SU-DHL-6 (cell line): ENCODE results near the gene NXT1.

Experiments
- H2AFZ ChIP-seq: fragments of 200-600 bp; sonication (generic); 2 replicates; pipeline ENCODE4 v1.6.1; 2014; ENCODE audit warnings: low read depth, mild to moderate bottlenecking, moderate library complexity, mixed read lengths, antibody characterized with exemption, low read length; ENCODE audit not compliant: severe bottlenecking
- H3F3A ChIP-seq: fragments of 200-600 bp; shearing (Covaris generic); 2 replicates; pipeline ENCODE4 v1.6.0; 2016; ENCODE audit warnings: antibody characterized with exemption, mild to moderate bottlenecking; ENCODE audit not compliant: insufficient read depth
- H3K27ac ChIP-seq: fragments of 200-600 bp; sonication (generic); 2 replicates; pipeline ENCODE4 v1.5.1; 2016; ENCODE audit warnings: low read depth, mild to moderate bottlenecking, low read length, moderate library complexity, mixed read lengths
- H3K27me3 ChIP-seq: fragments of 200-600 bp; sonication (generic), shearing (Covaris generic); 2 replicates; pipeline ENCODE4 v1.6.0; 2014; ENCODE audit warnings: mild to moderate bottlenecking, low read length
- H3K36me3 ChIP-seq: fragments of 200-600 bp; sonication (generic); 2 replicates; pipeline ENCODE4 v1.6.1; 2014; ENCODE audit warnings: mild to moderate bottlenecking, low read length, mixed read lengths
- H3K4me2 ChIP-seq: fragments of 300-600, 200-600 bp; shearing (Covaris generic), sonication (generic); 2 replicates; pipeline ENCODE4 v1.6.0; 2014; ENCODE audit warnings: low read length, low read depth, mild to moderate bottlenecking; ENCODE audit not compliant: poor library complexity, severe bottlenecking
- H3K4me3 ChIP-seq: fragments of 200-600 bp; sonication (generic); 2 replicates; pipeline ENCODE4 v1.5.1; 2014; ENCODE audit warnings: antibody characterized with exemption, low read length, mild to moderate bottlenecking, mixed read lengths; ENCODE audit not compliant: insufficient read depth, poor library complexity, severe bottlenecking
- H3K79me2 ChIP-seq: fragments of 200-600 bp; sonication (generic); 2 replicates; pipeline ENCODE4 v1.6.1; 2014; ENCODE audit warnings: mild to moderate bottlenecking, low read length, moderate library complexity; ENCODE audit not compliant: insufficient read depth
- H3K9ac ChIP-seq: fragments of 200-600 bp; sonication (generic); 2 replicates; pipeline ENCODE4 v1.7.0; 2014; ENCODE audit warnings: mild to moderate bottlenecking, low read length
- H3K9me2 ChIP-seq: fragments of 200-600 bp; sonication (generic); replicated peaks from 2 replicates; pipeline ENCODE4 v1.6.1; 2014; ENCODE audit warnings: low read length; ENCODE audit not compliant: insufficient read depth
- H3K9me3 ChIP-seq: fragments of 200-600 bp; sonication (generic); 2 replicates; pipeline ENCODE4 v1.6.1; 2014; ENCODE audit warnings: low read length, mixed read lengths; ENCODE audit not compliant: insufficient read depth
- H4K20me1 ChIP-seq: fragments of 200-600 bp; sonication (generic); 2 replicates; pipeline ENCODE4 v1.6.1; 2014; ENCODE audit warnings: low read depth, mild to moderate bottlenecking, antibody characterized with exemption, low read length, moderate library complexity, mixed read lengths
- EZH2phosphoT487 ChIP-seq: fragments of 200-600 bp; sonication (generic), shearing (Covaris generic); conservative IDR thresholded peaks from 2 replicates; pipeline ENCODE4 v1.6.1; 2018; ENCODE audit warnings: mild to moderate bottlenecking, antibody characterized with exemption, low read length, moderate library complexity, mixed read lengths
- TF ChIP-seq, protein P1 (sequence below): fragments of 200-600 bp; sonication (generic); IDR thresholded peaks from one replicate; pipeline ENCODE4 v1.5.1; 2017; ENCODE audit warnings: antibody characterized with exemption, mild to moderate bottlenecking, low read length, moderate library complexity; ENCODE audit not compliant: insufficient read depth, poor library complexity, severe bottlenecking

NXT1 gene

DNA sequence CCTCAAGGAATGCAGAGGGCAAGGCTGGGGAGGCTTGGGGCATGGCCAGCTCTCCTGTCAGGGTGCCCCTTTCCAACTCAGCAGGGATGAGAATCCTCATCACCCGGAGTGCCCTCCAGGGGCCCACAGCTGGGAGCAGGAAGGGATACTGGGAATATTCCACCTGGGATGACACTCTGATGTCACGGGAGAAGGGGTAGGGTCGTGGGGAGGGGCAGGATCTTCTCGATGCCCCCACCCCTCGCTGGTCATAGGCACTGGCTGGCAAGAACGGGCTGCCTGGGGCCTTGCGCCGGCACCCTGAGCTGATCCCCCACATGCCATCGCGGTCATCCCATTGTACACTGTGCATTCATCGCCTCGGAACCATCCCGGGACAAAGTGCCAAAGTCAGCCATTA is 10.6 kb upstream of the NXT1 start:
- Histone ChIP-seq H3K4me3 (no peak overlapping the region), H3K9me3 (no peaks in the 10 kb centered on the region), H4K20me1 (no peaks in the 10 kb centered on the region), H3K9me2 (no peaks in the 10 kb centered on the region), H3K9ac (no peak overlapping the region), H3K27me3 (no peaks in the 10 kb centered on the region), H3K4me2 (no peak overlapping the region), H3F3A (no peaks in the 10 kb centered on the region), H2AFZ (no peak overlapping the region), H3K36me3 (no peaks in the 10 kb centered on the region), H3K79me2 (no peaks in the 10 kb centered on the region), H3K27ac (no peak overlapping the region)
- TF ChIP-seq, protein P1, sequence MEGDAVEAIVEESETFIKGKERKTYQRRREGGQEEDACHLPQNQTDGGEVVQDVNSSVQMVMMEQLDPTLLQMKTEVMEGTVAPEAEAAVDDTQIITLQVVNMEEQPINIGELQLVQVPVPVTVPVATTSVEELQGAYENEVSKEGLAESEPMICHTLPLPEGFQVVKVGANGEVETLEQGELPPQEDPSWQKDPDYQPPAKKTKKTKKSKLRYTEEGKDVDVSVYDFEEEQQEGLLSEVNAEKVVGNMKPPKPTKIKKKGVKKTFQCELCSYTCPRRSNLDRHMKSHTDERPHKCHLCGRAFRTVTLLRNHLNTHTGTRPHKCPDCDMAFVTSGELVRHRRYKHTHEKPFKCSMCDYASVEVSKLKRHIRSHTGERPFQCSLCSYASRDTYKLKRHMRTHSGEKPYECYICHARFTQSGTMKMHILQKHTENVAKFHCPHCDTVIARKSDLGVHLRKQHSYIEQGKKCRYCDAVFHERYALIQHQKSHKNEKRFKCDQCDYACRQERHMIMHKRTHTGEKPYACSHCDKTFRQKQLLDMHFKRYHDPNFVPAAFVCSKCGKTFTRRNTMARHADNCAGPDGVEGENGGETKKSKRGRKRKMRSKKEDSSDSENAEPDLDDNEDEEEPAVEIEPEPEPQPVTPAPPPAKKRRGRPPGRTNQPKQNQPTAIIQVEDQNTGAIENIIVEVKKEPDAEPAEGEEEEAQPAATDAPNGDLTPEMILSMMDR = no peak
- no peak for TF ChIP-seq EZH2phosphoT487

DNA sequence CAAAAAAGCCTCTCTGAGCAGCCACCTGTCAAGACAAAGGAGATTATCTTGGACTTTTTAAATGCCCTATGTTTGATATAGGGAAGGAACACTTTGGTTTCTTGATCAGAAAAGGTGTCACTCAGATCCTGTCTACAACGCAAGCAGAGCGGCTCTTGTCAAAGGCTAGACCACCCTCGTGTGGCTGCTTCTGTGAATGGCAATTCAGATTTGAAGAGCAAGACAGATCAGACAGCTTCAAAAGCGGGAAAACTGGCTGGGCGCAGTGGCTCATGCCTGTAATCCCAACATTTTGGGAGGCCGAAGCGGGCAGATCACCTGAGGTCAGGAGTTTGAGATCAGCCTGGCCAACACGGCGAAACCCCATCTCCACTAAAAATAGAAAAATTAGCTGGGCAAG is 10.1 kb upstream of the NXT1 start:
- no peak for TF ChIP-seq EZH2phosphoT487
- TF ChIP-seq, protein P1 = peak; percentile 17
- H3K4me3 ChIP-seq = no peak overlapping the region
- no peak overlapping the region for H3K27ac ChIP-seq
- no peaks in the 10 kb centered on the region for H3K9me2 ChIP-seq
- H3K4me2 ChIP-seq = no peak overlapping the region
- no peaks in the 10 kb centered on the region for H3K79me2 ChIP-seq
- no peaks in the 10 kb centered on the region for H3F3A ChIP-seq
- H4K20me1 ChIP-seq = no peaks in the 10 kb centered on the region
- no peaks in the 10 kb centered on the region for H3K9me3 ChIP-seq
- no peak overlapping the region for H2AFZ ChIP-seq
- H3K9ac ChIP-seq = no peak overlapping the region
- no peaks in the 10 kb centered on the region for H3K36me3 ChIP-seq
- H3K27me3 ChIP-seq = no peaks in the 10 kb centered on the region

DNA sequence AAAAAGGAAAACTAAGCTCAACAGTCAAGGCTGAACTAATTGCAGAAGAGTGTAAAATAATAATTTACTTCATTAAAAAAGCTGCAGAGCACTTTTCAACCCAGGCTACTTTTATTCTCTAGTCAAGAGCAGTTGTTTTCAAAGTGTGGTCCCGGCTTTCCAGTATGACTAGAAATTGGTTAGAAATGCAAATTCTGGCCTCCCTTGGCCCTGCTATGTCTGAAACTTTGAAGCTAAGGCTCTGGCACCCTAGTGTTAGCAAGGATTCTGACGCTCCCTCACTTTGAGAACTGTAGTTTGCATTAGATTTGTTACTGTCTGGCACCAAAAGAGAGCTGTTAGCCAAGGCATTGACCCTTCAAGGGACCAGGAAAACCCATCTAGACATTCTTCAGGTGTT is 9.5 kb upstream of the NXT1 start:
- no peak overlapping the region for H3K9ac ChIP-seq

More for the DNA sequence above, 9.5 kb upstream of the NXT1 start:
- no peak overlapping the region for H3K4me2 ChIP-seq
- no peaks in the 10 kb centered on the region for H3K27me3 ChIP-seq
- no peaks in the 10 kb centered on the region for H3K36me3 ChIP-seq
- no peak overlapping the region for H3K27ac ChIP-seq
- no peaks in the 10 kb centered on the region for H3F3A ChIP-seq
- no peaks in the 10 kb centered on the region for H4K20me1 ChIP-seq
- H2AFZ ChIP-seq = no peak overlapping the region
- H3K9me3 ChIP-seq = no peaks in the 10 kb centered on the region
- TF ChIP-seq, protein P1 = no peak
- TF ChIP-seq EZH2phosphoT487 = no peak
- H3K4me3 ChIP-seq = no peak overlapping the region
- no peaks in the 10 kb centered on the region for H3K79me2 ChIP-seq
- no peaks in the 10 kb centered on the region for H3K9me2 ChIP-seq
